Mesenchymal stem cell (in vitro differentiated cells and primary cell): ENCODE results near the gene GRAP2.

Experiments
- DNase-seq: peaks from one replicate; pipeline ENCODE4 v3.0.0-alpha.2; 2013
- H2AFZ ChIP-seq: one replicate; pipeline ENCODE4 v1.6.1; 2013; ENCODE audit warnings: low read depth, mild to moderate bottlenecking, control low read depth, inconsistent platforms, low read length, moderate library complexity
- H2AK5ac ChIP-seq: 2 replicates; pipeline ENCODE4 v1.6.1; 2013; ENCODE audit warnings: low read length, moderate library complexity, mild to moderate bottlenecking, inconsistent platforms; ENCODE audit not compliant: severe bottlenecking
- H2BK120ac ChIP-seq: one replicate; pipeline ENCODE4 v1.6.1; 2013; ENCODE audit warnings: low read depth, mild to moderate bottlenecking, inconsistent platforms, low read length, moderate library complexity
- H2BK12ac ChIP-seq, 2 experiments: one replicate each; pipeline ENCODE4 v1.6.1; 2013; ENCODE audit warnings: inconsistent platforms in 2 of 2, low read length in 2 of 2, mild to moderate bottlenecking in 2 of 2, moderate library complexity in 2 of 2, control low read depth in 1 of 2
- H2BK15ac ChIP-seq: one replicate; pipeline ENCODE4 v1.6.1; 2013; ENCODE audit warnings: mild to moderate bottlenecking, low read depth, inconsistent platforms; ENCODE audit not compliant: poor library complexity, severe bottlenecking
- H2BK5ac ChIP-seq: 2 replicates; pipeline ENCODE4 v1.6.1; 2013; ENCODE audit warnings: low read depth, mild to moderate bottlenecking, low read length, control low read depth, inconsistent platforms; ENCODE audit not compliant: poor library complexity, severe bottlenecking
- H3K14ac ChIP-seq, 2 experiments: one replicate each; pipeline ENCODE4 v1.6.1; 2013; ENCODE audit warnings: inconsistent platforms in 2 of 2, low read length in 2 of 2, control low read depth in 1 of 2, mild to moderate bottlenecking in 1 of 2, moderate library complexity in 1 of 2
- H3K18ac ChIP-seq, 2 experiments: one replicate each; pipeline ENCODE4 v1.6.1; 2013; ENCODE audit warnings: inconsistent platforms in 2 of 2, low read length in 2 of 2, control low read depth in 1 of 2, low read depth in 1 of 2, mild to moderate bottlenecking in 1 of 2
- H3K23ac ChIP-seq, 2 experiments: one replicate each; pipeline ENCODE4 v1.6.1; 2013; ENCODE audit warnings: inconsistent platforms in 2 of 2, low read length in 2 of 2, mild to moderate bottlenecking in 2 of 2, moderate library complexity in 2 of 2, control low read depth in 1 of 2
- H3K27ac ChIP-seq: 2 replicates; pipeline ENCODE4 v1.5.1; 2013; ENCODE audit warnings: mild to moderate bottlenecking, moderate library complexity, low read length, control low read depth, inconsistent platforms; ENCODE audit not compliant: poor library complexity, severe bottlenecking
- H3K27me3 ChIP-seq, 2 experiments: 2 replicates each; pipeline versions ENCODE4 v1.6.1 to v1.7.0; 2013; ENCODE audit warnings: low read length in 2 of 2, mild to moderate bottlenecking in 2 of 2, moderate library complexity in 2 of 2, control low read depth in 1 of 2, inconsistent platforms in 1 of 2; ENCODE audit not compliant: control insufficient read depth in 1 of 2, insufficient read depth in 1 of 2
- H3K36me3 ChIP-seq, 2 experiments: 2 replicates each; pipeline versions ENCODE4 v1.6.1 to v1.7.0; 2013; ENCODE audit warnings: low read length in 2 of 2, control low read depth in 1 of 2, inconsistent platforms in 1 of 2, low read depth in 1 of 2, mild to moderate bottlenecking in 1 of 2; ENCODE audit not compliant: insufficient read depth in 2 of 2, control insufficient read depth in 1 of 2
- H3K4ac ChIP-seq, 2 experiments: one replicate each; pipeline ENCODE4 v1.6.1; 2013; ENCODE audit warnings: inconsistent platforms in 2 of 2, low read length in 2 of 2, mild to moderate bottlenecking in 2 of 2, moderate library complexity in 2 of 2, control low read depth in 1 of 2, low read depth in 1 of 2
- H3K4me1 ChIP-seq: 2 replicates; pipeline ENCODE4 v1.6.1; 2013; ENCODE audit warnings: low read depth, low read length, control low read depth; ENCODE audit not compliant: control insufficient read depth, insufficient read depth
- H3K4me2 ChIP-seq: 2 replicates; pipeline ENCODE4 v1.6.1; 2013; ENCODE audit warnings: low read length, mild to moderate bottlenecking, inconsistent platforms; ENCODE audit not compliant: poor library complexity, severe bottlenecking
- H3K4me3 ChIP-seq, 2 experiments: 2 replicates each; pipeline versions ENCODE4 v1.5.1 to v1.7.0; 2013; ENCODE audit warnings: low read length in 2 of 2, mild to moderate bottlenecking in 2 of 2, control low read depth in 1 of 2, low read depth in 1 of 2; ENCODE audit not compliant: insufficient read depth in 1 of 2
- H3K79me1 ChIP-seq: replicated peaks from 2 replicates; pipeline ENCODE4 v1.6.1; 2013; ENCODE audit warnings: mild to moderate bottlenecking, control low read depth, low read length, inconsistent platforms; ENCODE audit not compliant: poor library complexity, severe bottlenecking
- H3K9ac ChIP-seq: 2 replicates; pipeline ENCODE4 v1.7.0; 2013; ENCODE audit warnings: mild to moderate bottlenecking, low read length, moderate library complexity
- H3K9me3 ChIP-seq: 2 replicates; pipeline ENCODE4 v1.7.0; 2013; ENCODE audit warnings: mild to moderate bottlenecking, low read length; ENCODE audit not compliant: control insufficient read depth
- H4K8ac ChIP-seq: one replicate; pipeline ENCODE4 v1.6.1; 2013; ENCODE audit warnings: inconsistent platforms, mild to moderate bottlenecking, low read length, moderate library complexity
- H4K91ac ChIP-seq: one replicate; pipeline ENCODE4 v1.6.1; 2013; ENCODE audit warnings: mild to moderate bottlenecking, low read length, inconsistent platforms
- WGBS: methylation state at CpG from one replicate; pipeline ENCODE4 v1.1.7; 2013; ENCODE audit warnings: mixed read lengths; 5-methylcytosine and 5-hydroxymethylcytosine counted together

The GRAP2 gene

DNA sequence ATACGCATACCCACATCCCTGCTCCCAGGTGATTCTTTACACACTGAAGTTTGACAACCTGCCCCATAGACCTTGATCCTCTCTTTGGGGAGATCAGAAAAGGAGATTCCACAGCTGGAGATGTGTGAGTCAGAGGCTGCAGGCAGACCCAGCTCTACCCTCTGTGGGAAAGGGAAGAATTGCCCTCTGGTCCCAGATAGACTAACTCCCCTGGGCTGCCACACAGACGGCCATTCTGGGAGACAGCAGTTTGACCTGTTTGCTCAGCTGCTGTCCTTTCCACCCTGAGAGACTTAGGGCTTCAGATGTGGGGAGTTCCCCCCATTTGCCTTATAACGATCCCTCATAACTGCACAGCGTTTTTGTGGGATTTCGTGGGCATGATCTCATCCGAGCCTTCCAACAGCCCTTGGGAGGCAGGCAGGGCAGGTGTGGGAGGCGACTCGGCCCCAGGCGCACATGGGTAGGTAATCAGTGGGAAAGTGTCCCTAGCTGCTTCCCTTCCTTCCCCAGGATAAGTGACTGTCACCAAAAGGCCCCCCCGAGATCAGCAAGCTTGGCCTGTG is 107.9 kb downstream of the GRAP2 start:
- Histone ChIP-seq H3K79me1 (no peaks in the 10 kb centered on the region), H2BK5ac (no peak overlapping the region), H2AFZ (no peak overlapping the region), H3K4me1 (peaks cover 16% of the 10 kb centered on the region), H4K91ac (no peak overlapping the region), H3K18ac (no peak overlapping the region), H3K4me2 (no peak overlapping the region), H3K9ac (no peak overlapping the region), H3K27ac (no peak overlapping the region), H3K27me3 (peaks cover 7 to 81% of the 10 kb centered on the region in 2 experiments), H3K9me3 (no peaks in the 10 kb centered on the region), H3K36me3 (no peaks in the 10 kb centered on the region), H2BK120ac (no peak overlapping the region), H3K14ac (no peak overlapping the region), H2BK15ac (no peak overlapping the region), H4K8ac (no peak overlapping the region), H3K4me3 (no peak overlapping the region), H3K23ac (no peak overlapping the region), H2BK12ac (no peak overlapping the region), H3K4ac (no peak overlapping the region), H2AK5ac (no peak overlapping the region)
- 73% methylated on average over 9 of the region's 10 CpGs for WGBS
- no peak for DNase-seq

DNA sequence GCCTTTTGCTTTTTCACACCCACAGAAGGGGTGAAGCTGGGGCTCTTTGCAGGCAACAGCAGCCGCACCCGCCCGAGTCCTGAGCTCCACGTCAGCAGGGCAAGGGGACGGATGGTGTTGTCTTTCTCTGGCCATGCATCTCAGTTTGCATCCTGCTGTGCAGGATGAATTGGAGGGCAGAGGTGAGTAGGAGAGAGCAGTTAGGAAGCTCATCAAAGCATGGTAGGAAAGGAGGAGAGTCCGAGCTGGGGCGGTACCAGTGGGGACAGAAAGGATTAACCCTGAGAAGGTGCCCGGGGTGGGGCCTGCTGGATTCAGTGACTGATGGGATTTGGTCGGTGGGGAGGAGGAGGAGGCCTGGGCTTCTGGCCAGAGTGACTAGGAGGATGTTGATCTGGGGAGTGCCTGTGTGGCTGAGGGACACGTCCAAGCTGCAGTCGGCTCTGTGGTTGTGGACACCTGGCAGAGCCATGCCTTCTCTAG is 108.4 kb downstream of the GRAP2 start:
- Histone ChIP-seq H3K9ac (no peak overlapping the region), H4K8ac (no peak overlapping the region), H2BK5ac (no peak overlapping the region), H2BK12ac (no peak overlapping the region), H3K9me3 (no peaks in the 10 kb centered on the region), H3K4ac (no peak overlapping the region), H2BK120ac (no peak overlapping the region), H2AK5ac (no peak overlapping the region), H3K14ac (no peak overlapping the region), H3K18ac (no peak overlapping the region), H3K36me3 (no peaks in the 10 kb centered on the region), H4K91ac (peak overlapping the region; percentile 28), H3K27ac (no peak overlapping the region), H2AFZ (no peak overlapping the region), H3K4me3 (no peak overlapping the region), H3K27me3 (peaks cover 7 to 84% of the 10 kb centered on the region in 2 experiments), H3K4me1 (peaks cover 16% of the 10 kb centered on the region), H3K23ac (no peak overlapping the region), H3K79me1 (no peaks in the 10 kb centered on the region), H3K4me2 (no peak overlapping the region), H2BK15ac (no peak overlapping the region)
- 57% methylated on average over 11 of the region's 11 CpGs for WGBS
- no peak for DNase-seq

DNA sequence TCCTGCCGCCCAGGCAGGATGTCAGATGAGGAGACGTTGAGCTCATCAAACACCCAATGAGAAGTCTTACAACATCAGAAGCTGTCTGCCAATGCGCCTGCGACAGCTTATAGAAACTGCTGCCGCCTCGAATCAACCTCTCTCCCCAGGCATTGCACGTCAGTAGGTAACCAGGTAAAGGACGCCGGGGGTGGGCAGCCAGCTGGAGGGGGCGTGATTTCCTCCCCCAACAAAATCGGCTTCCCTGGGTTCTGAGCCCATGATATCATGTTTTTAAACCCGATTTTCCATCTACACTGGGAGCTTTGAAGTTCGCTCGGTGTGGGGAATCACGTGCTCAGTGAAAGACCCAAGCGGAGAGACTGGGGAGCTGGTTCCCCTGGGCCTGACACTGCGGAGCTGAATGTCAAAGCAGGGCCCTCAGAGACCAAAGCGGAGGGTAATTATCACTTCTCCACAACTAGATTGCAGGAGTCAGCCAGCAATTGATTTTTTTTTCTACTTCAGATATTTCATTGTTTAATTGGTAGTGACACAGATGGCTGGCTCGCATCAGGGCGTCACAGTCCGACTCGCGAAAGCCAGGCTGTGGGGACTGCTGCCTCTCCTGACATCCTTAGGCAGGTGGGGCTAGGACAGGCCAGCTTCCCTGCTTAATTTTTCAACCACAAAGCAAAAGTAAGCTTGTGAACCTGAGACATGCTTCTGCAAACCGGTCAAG is 109.2 kb downstream of the GRAP2 start:
- H3K36me3 ChIP-seq, result no peaks in the 10 kb centered on the region
- no peaks in the 10 kb centered on the region for H3K79me1 ChIP-seq
- no peak overlapping the region for H3K23ac ChIP-seq
- H3K4me1 ChIP-seq, result peaks cover 16% of the 10 kb centered on the region
- H4K8ac ChIP-seq, result no peak overlapping the region
- no peak overlapping the region for H2BK15ac ChIP-seq
- no peak overlapping the region for H3K14ac ChIP-seq
- no peak overlapping the region for H3K9ac ChIP-seq
- no peak overlapping the region for H2BK5ac ChIP-seq
- H3K18ac ChIP-seq, result no peak overlapping the region
- H2BK120ac ChIP-seq, result no peak overlapping the region
- no peaks in the 10 kb centered on the region for H3K9me3 ChIP-seq
- no peak for DNase-seq
- no peak overlapping the region for H3K4me2 ChIP-seq
- WGBS, result 84% methylated on average over 23 of the region's 24 CpGs
- H2AK5ac ChIP-seq, result no peak overlapping the region
- no peak overlapping the region for H3K4ac ChIP-seq
- no peak overlapping the region for H2BK12ac ChIP-seq
- H3K27ac ChIP-seq, result no peak overlapping the region
- peaks cover 13 to 85% of the 10 kb centered on the region in 2 experiments for H3K27me3 ChIP-seq
- no peak overlapping the region for H4K91ac ChIP-seq
- no peak overlapping the region for H2AFZ ChIP-seq
- H3K4me3 ChIP-seq, result no peak overlapping the region

DNA sequence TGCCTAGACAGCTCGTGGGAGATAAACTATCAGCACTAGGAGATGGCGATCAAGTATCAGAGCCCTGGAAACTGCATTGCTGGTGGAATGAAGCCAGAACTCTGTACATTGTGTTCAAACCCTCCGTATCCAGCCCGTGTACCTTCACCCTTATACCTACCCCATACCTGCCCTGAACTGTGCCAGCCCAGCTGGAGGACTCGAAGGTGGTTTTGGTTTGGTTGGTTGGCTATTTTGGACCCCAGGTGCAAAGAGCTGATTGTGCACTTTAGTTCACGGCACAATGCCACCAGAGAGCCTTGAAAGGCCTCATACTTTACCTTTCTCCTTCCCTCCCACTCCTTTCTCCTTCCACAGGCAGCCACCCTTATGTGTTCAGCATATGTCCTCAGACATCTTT is 109.9 kb downstream of the GRAP2 start:
- no peak overlapping the region for H3K4me3 ChIP-seq
- H3K9me3 ChIP-seq, result no peaks in the 10 kb centered on the region
- no peak overlapping the region for H4K8ac ChIP-seq
- H2AK5ac ChIP-seq, result peak overlapping the region; percentile 31
- H3K4me1 ChIP-seq, result peaks cover 17% of the 10 kb centered on the region
- H3K79me1 ChIP-seq, result no peaks in the 10 kb centered on the region
- no peak overlapping the region for H3K4ac ChIP-seq
- peaks cover 19 to 85% of the 10 kb centered on the region in 2 experiments for H3K27me3 ChIP-seq
- no peak overlapping the region for H2BK5ac ChIP-seq
- H2BK12ac ChIP-seq, result no peak overlapping the region
- no peak overlapping the region for H2AFZ ChIP-seq
- H3K23ac ChIP-seq, result no peak overlapping the region
- H2BK120ac ChIP-seq, result no peak overlapping the region
- H3K9ac ChIP-seq, result no peak overlapping the region
- H3K36me3 ChIP-seq, result no peaks in the 10 kb centered on the region
- H2BK15ac ChIP-seq, result no peak overlapping the region
- H3K18ac ChIP-seq, result no peak overlapping the region
- no peak overlapping the region for H3K4me2 ChIP-seq
- H3K14ac ChIP-seq, result no peak overlapping the region
- 73% methylated on average over 3 of the region's 6 CpGs for WGBS
- DNase-seq, result no peak
- H4K91ac ChIP-seq, result no peak overlapping the region
- H3K27ac ChIP-seq, result no peak overlapping the region
